IPS-NIHi11 (cell line): Measurements from ENCODE around the gene NPAS4.
A peak's percentile ranks its signal among the peaks of the same experiment; 100 is the strongest.
"Not testable (repeated sequence)": the region's sequence is repeated elsewhere in the genome, so short reads cannot be mapped to it uniquely, and the experiment has no call there.

Experiments
- DNase-seq: peaks from one replicate; pipeline ENCODE4 v3.0.0; 2012; ENCODE audit warnings: mixed read lengths, low spot score

NPAS4 gene

DNA sequence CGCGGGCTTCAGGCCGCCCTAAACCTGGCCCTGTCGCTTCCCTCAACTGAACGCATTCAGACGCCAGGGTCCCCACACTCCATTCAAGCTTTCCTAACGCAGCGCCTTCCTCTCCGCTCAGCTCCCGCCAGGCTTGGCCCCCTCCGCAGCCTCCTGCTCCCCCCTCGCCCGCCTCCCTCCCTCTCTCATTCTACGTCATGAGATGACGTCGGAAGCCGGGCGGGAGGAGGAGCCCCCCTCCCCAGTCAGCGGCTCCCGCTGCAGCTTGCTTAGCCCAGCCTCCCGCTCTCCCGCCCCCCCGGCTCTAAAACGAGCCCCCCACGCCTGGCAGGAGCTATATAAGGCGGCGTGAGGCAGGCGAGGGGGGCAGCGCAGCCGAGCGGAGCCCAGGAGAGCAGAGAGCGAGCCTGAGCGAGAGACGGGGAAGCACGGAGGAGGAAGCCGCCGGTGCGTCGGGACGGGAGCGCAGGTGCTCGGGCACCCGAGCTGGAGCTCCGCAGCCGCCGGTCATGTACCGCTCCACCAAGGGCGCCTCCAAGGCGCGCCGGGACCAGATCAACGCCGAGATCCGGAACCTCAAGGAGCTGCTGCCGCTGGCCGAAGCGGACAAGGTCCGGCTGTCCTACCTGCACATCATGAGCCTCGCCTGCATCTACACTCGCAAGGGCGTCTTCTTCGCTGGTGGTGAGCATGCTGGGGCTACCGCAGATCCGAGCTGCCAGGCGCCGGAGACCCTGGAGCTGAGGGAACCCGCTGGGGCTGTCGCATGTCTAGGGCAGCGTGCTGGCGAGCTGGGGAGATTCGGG lies at the start of gene NPAS4:
TSS of gene NPAS4 (plus strand) at position 365 of the 806 bp plus-strand sequence. CDS start at position 510, 145 bp downstream.
- peak; percentile 64 for DNase-seq

DNA sequence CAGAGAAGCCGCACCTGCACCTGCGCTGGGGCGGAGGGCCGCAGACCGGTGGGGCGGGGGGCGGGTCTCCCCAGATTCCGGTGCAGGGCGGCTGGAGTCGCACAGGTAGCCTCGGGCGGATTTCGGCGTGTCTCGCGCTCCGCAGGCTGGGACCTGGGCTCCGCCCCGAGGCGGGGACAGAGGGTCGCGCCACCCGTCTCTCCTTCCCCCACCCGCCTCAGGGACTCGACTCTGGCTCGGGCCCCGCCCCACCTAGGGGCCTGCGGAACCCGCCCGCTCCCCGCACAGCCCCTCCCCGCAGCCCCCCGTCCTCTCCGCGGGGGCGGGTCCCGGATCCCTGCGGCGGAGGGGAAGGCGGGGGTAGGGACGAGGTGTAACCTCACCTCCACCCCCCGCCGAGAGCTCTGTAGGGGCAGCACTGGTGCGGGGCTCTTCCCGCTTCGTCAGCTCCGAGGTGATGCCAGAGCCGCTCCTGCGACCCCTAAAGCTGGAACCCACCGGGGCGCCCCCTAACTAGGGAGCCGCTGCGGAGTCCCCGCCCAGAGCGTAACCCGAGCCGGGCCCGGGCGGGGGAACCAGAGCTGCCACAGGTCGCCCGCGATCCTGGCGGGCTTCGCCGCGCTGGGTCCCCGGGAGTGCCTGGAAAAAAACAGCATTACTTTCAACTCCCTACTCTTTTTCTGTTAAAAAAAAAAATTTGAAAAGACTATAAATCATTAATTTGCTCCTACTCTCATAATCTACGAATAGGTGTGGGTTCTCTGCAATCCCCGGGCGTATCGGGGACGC lies 49.0 kb upstream of the NPAS4 start, which contains the start of gene SLC29A2:
TSS of gene SLC29A2 (minus strand) at position 134 of the 789 bp plus-strand sequence. CDS start 169 bp downstream, outside the sequence.
- peak; percentile 91 for DNase-seq

GRCh38 chr11:66373265-66373664 lies 47.6 kb upstream of the NPAS4 start:
- DNase-seq = no peak

DNA sequence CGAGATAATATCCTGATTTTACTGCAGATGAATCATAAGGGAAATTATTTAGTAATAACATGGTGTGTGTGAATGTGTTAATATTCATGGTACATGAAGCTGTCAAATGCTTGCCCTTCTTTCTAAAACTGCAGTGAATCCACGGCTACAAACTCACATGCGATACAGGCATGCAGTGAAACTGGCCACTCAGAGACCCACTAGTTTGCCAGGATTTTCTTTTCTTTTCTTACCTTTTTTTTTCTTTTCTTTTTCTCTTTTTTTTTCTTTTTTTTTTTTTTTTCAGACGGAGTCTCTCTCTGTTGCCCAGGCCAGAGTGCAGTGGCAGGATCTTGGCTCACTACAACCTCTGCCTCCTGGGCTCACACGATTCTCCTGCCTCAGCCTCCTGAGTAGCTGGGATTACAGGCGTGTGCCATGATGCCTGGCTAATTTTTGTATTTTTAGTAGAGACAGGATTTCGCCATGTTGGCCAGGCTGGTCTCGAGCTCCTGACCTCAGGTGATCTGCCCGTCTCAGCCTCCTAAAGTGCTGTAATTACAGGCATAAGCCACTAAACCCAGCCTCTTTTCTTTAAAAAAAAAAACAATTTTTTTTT lies 47.0 kb upstream of the NPAS4 start:
- not testable (repeated sequence) for DNase-seq

- not testable (repeated sequence) for DNase-seq
These were observed 40.6 kb upstream of the NPAS4 start for GRCh38 chr11:66380264-66380663.

DNA sequence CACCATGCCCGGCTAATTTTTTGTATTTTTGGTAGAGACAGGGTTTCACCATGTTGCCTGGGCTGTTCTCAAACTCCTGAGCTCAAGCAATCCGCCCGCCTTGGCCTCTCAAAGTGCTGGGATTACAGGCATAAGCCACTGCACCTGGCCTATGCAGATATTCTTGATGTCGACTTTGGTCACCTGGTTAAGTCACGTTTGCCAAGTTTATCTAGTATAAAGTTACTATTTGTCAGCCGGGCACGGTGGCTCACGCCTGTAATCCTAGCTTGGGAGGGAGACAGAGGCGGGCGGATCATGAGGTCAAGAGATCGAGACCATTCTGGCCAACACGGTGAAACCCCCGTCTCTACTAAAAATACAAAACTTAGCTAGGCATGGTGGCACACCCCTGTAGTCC lies 36.5 kb upstream of the NPAS4 start:
- not testable (repeated sequence) for DNase-seq

DNA sequence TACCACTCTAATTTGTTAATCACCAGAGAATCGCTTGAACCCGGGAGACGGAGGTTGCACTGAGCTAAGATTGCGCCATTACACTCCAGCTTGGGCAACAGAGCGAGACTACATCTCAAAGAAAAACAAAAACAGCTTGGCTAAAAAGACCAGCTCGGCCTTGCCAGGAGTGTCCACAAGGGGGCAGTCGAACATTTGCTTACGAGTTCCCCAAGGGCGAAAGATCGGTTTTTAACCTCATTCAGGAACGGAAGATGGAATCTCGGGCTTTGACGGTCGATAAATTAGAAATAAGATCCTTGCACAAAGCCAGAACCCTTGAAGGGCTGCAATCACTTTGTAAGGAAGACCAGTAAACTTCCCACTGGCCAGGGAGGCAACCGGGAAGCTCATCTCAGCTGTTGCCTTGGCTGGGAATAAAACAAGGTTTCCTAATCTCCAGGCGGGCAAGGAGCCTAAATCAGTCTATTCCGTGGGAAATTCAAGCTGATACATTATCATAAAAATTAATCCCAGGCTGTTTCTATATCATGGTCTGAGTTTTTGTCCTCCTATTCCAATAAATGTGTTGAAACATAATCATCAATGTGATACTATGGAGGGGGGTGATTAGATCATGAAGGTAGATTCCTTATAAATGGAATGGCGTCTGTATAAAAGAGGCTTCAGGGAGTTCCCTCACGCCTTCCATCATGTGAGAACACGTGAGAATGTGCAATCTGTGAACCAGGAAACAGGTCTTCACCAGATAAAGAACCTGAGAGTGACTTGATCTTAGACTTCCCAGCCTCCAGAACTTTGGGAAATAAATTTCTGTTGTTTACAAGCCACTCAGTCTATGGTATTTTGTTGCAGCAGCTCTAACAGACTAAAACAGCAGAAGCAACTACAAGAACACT lies 34.4 kb upstream of the NPAS4 start:
- DNase-seq = peak; percentile 57

- peak; percentile 66 for DNase-seq
These were observed 32.0 kb upstream of the NPAS4 start for GRCh38 chr11:66388780-66389386.

DNA sequence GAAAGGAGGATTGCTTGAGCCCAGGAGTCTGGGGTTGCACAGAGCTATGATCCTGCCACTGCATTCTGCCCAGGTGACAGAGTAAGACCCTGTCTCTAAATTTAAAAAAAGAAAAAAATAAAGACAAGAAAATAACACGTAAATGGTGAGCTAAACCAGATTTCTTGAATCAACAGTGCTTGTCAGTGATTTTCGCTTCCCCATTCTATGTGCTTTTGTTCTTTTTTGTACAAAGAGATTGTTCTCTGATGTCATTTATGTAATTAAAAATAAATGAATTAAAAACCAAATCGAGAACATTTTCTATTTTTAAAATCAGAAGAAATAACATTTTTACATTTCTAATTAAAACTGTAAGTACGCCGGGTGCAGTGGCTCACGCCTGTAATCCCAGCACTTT lies 29.5 kb upstream of the NPAS4 start:
- DNase-seq = no peak

DNA sequence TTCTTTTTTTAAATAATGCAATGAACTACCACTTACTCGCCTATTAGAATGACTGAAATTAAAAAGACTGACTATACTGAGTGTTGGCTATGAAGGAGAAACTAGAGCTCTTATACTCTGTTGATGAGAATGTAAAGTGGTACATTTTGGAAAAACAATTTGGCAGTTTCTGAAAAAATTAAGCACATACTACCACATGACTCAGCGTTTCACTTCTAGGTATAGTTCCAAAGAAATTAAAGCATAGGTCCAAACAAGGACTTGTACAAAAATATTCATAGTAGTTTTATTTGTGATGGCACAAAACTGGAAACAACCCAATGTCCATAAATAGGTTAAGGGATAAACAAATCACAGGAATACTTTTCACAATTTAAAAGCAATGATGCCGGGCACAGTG lies 26.9 kb upstream of the NPAS4 start:
- no peak for DNase-seq

GRCh38 chr11:66407651-66408050 lies 13.2 kb upstream of the NPAS4 start:
- no peak for DNase-seq

- peak; percentile 96 for DNase-seq
These were observed 12.2 kb upstream of the NPAS4 start for GRCh38 chr11:66408488-66409214.

DNA sequence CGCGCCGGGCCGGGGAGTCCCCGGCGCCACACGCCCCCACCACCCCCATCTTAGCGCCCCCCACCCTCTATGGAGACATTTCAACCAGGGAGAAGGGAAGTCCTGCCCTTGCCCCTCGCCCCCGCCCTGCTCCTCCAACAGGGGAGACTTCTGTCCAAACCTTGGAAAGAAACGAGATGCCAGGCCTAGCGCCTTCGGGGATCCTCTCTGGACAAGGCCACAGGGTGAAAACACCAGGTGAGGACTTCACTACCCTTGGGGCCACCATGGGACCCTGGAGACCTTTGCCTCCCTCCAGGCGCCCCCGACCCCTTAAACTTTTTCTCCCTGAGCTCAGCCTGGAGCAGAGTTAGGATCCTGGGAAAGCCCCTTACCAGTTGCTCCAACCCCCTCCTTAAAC lies 11.6 kb upstream of the NPAS4 start:
- DNase-seq = no peak

GRCh38 chr11:66410191-66410590 lies 10.6 kb upstream of the NPAS4 start:
- no peak for DNase-seq

DNA sequence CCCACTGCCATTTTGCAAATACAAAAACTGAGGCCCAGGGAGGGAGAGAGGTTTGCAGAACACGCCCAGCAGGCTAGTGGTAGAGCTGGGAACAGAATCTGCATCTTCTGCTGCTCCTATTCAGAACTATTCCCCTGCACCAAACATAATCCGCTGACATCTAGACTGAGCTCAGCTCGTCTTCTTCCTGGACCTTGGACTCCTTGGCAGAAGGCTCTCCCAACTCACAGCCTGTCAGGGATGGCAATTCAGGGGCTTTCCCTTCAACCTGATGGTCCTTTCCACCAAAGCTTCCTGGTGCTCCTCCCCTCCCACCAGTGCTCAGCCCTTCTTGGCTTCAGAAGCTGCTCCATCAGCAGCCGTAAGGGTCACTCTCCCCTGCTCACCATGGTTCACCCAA lies 9.5 kb upstream of the NPAS4 start:
- no peak for DNase-seq

DNA sequence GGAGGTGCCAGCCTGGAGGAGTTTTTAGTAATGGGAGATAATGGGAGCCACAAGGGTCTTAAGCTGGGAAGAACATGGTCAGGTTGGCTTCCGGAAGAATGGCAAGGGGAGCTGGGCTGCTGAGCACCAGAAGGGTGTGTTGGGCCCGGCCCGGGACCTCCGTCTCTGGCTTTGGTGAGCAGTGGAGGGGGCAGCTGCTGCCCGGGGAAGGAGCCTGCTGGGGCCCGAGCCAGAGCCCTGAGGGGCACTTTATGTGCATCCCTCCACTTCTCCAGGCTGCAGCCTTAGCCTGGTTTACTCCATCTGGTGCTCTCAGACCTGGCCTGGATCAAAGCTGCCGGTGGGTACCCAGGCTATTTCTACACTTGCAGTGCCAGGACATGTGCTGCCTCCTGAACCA lies 8.7 kb upstream of the NPAS4 start:
- no peak for DNase-seq

DNA sequence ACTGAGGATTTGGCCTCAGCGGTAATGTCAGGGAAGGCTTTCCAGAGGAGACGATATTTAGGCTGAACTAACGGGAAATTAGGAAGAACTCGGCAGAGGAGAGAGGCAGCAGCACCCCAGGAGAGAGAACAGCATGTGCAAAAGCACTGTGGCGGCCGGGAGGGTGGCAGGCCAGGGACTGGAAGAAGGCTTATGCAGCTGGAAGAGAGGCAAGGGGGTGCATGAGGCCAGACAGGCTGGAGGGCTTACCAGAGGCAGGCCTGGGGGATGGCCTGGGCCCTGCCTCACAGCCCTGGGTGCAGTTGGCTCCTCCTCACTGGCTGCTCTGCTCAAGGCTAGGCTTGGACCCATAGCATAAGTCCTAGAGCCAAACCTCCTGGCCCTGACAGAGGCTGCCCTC lies 7.7 kb upstream of the NPAS4 start:
- no peak for DNase-seq

DNA sequence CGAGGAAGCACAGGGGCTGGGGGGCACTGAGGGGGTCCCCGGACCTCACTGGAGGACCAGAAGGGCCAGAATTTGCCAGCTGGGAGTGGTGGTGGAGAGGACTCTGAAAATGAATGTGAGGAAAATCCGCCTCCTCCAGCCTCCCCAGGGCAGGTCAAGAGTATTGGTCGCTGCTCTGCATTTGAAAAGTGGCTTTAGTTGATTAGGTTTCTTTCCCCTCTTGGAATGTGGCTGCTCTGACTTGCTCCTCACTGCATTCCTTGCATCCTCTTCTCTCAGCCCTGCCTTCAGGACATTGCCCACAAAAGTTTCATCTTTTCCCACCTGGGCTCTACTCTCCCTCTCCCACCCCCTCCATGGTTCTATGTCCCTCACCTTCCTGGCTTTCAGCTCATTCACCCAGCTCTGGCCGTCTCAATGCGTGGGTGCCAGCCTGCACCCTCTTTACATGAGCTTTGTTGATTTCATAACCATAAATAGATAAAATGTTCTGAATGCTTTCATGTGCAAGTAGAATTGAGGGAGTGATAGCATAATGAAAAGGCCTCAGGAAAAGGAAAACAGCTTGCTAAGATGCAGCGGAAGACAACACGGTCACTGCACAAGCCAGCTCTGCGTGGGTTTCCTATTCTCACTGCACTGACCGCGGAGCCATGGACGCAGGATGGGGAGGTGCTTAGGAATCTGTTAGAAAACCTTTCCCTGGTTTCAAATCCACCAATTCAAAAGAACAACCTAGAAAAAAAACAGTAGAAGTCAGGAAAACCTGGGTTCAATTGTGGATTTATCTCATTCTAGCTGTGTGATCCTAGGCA lies 6.5 kb upstream of the NPAS4 start:
- DNase-seq = peak; percentile 38

DNA sequence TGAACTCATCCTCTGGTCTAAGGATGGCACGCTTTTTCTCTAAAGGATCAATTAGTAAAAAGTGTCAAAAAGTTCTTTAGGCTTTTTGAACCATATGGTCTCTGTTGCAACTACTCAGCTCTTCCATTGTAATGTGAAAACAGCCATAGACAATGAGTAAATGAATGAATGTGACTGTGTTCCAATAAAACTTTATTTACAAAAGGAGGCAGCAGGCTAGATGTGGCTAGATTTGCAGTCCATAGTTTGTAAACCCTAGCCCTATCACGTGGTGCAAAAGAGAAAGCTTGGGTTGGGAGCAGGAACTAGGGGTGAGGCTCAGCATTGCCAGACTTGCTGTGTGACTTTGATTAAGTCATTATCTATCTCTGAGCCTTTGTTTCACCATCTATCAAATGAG lies 5.4 kb upstream of the NPAS4 start:
- no peak for DNase-seq

- no peak for DNase-seq
These were observed 3.8 kb upstream of the NPAS4 start for GRCh38 chr11:66417000-66417399.
